Body of pancreas (tissue), 4 donors: ENCODE measurements around the gene USP35. TPM values are rescaled to one million over a fixed set of nuclear protein-coding genes. Genes with fewer than 3 reads are reported as not detected.

Experiments used
- ATAC-seq: fragments of 150-250 bp; one replicate; pipeline ENCODE4 v1.9.1; 2016
- DNase-seq, 4 donors: peaks; one replicate each; pipeline ENCODE4 v3.0.0-alpha.2; 2019
- H3K27ac ChIP-seq, 4 donors: fragments of 200-600 bp; sonication (generic); 1 replicate in 3 of 4; 2 replicates in 1 of 4; pipeline versions ENCODE4 v1.5.1 to v1.6.1; 2016 to 2019; ENCODE audit warnings: mild to moderate bottlenecking in 1 of 4, mixed read lengths in 1 of 4, moderate library complexity in 1 of 4
- H3K27me3 ChIP-seq, 2 donors: fragments of 200-600 bp; sonication (generic); one replicate each; pipeline ENCODE4 v1.6.0; 2016; ENCODE audit warnings: mild to moderate bottlenecking in 1 of 2
- H3K36me3 ChIP-seq, 2 donors: fragments of 200-600 bp; sonication (generic); replicated peaks in 1 of 2; 2 replicates each; pipeline ENCODE4 v1.5.1; 2016; ENCODE audit warnings: low read depth in 2 of 2; ENCODE audit not compliant: insufficient read depth in 1 of 2
- H3K4me1 ChIP-seq: fragments of 200-600 bp; sonication (generic); one replicate; pipeline ENCODE4 v1.6.0; 2016
- H3K4me3 ChIP-seq, 2 donors: fragments of 200-600 bp; sonication (generic); 1 replicate in 1 of 2; 2 replicates in 1 of 2; pipeline ENCODE4 v1.5.1; 2016 to 2019
- H3K9me3 ChIP-seq, 3 donors: fragments of 200-600 bp; sonication (generic); 1 replicate in 2 of 3; 2 replicates in 1 of 3; pipeline ENCODE4 v1.5.1; 2016
- CTCF ChIP-seq, 7 experiments: fragments of 450-650 bp in 4 of 7; fragments of 200-600 bp in 3 of 7; sonication (generic) in 3 of 7; IDR thresholded peaks; one replicate each; pipeline ENCODE4 v1.5.1; 2016 to 2019; ENCODE audit warnings: antibody characterized with exemption in 7 of 7
- POLR2A ChIP-seq, 3 donors: fragments of 450-650 bp; IDR thresholded peaks; one replicate each; pipeline ENCODE4 v1.6.1; 2016; ENCODE audit warnings: antibody characterized with exemption in 3 of 3, mild to moderate bottlenecking in 2 of 3
- WGBS, 2 donors: methylation state at CpG; one replicate each; pipeline ENCODE4 v1.1.5; 2017; 5-methylcytosine and 5-hydroxymethylcytosine counted together
- intact Hi-C: fragments of 100-400 bp; cut with DNase I; formaldehyde crosslinking; loops from one replicate; pipeline ENCODE4 v1.15.1; 2023
- total RNA-seq, 2 donors: library from RNA; depleted of rRNA; stranded (reverse); fragments of >200 nt; gene quantifications; one replicate each; pipeline ENCODE4 v1.1.0, GENCODE V29; 2016

Gene USP35
- total RNA-seq, 2 donors from 2014 or later = 8.6 to 11.2 TPM

GRCh38 chr11:78251083-78251775, 62.5 kb downstream of the USP35 start:
- Histone ChIP-seq H3K27me3 (no peaks in the 10 kb centered on the region), H3K4me1 (peaks cover 8% of the 10 kb centered on the region), H3K36me3 (no peaks in the 10 kb centered on the region), H3K27ac (no peak overlapping the region), H3K4me3 (no peak overlapping the region), H3K9me3 (no peaks in the 10 kb centered on the region)
- ATAC-seq (peak; percentile 38), DNase-seq (no peak)
- intact Hi-C loops = no loop called here
- no peak for TF ChIP-seq CTCF (IDR thresholded peaks at IDR 0.05)
- no peak for TF ChIP-seq POLR2A (IDR thresholded peaks at IDR 0.05)
- 5 to 12% methylated on average over 1 of the region's 1 CpG for WGBS, 2 donors

- WGBS, 2 donors = 91 to 94% methylated on average over 4 of the region's 4 CpGs
Measured at GRCh38 chr11:78253797-78254196, 65.1 kb downstream of the USP35 start.

GRCh38 chr11:78254268-78254667, 65.5 kb downstream of the USP35 start:
- intact Hi-C loops = no loop called here
- no peak for DNase-seq
- H3K36me3 ChIP-seq = no peaks in the 10 kb centered on the region
- TF ChIP-seq CTCF (IDR thresholded peaks at IDR 0.05) = no peak
- TF ChIP-seq POLR2A (IDR thresholded peaks at IDR 0.05) = no peak
- no peaks in the 10 kb centered on the region for H3K9me3 ChIP-seq
- no peaks in the 10 kb centered on the region for H3K27me3 ChIP-seq
- no peak for ATAC-seq
- H3K4me3 ChIP-seq = no peak overlapping the region
- H3K27ac ChIP-seq = no peak overlapping the region
- peaks cover 20% of the 10 kb centered on the region for H3K4me1 ChIP-seq
- 80 to 83% methylated on average over 4 of the region's 4 CpGs for WGBS, 2 donors

More at GRCh38 chr11:78253797-78254196, 65.1 kb downstream of the USP35 start:
- no peak for TF ChIP-seq POLR2A (IDR thresholded peaks at IDR 0.05)
- no peak for TF ChIP-seq CTCF (IDR thresholded peaks at IDR 0.05)
- no peaks in the 10 kb centered on the region for H3K36me3 ChIP-seq
- intact Hi-C loops = no loop called here
- H3K4me1 ChIP-seq = peaks cover 20% of the 10 kb centered on the region
- no peak for ATAC-seq
- no peak overlapping the region for H3K4me3 ChIP-seq
- DNase-seq = no peak
- H3K9me3 ChIP-seq = no peaks in the 10 kb centered on the region
- H3K27ac ChIP-seq = no peak overlapping the region
- no peaks in the 10 kb centered on the region for H3K27me3 ChIP-seq

GRCh38 chr11:78255919-78256318, 67.2 kb downstream of the USP35 start:
- ATAC-seq = no peak
- intact Hi-C loops = no loop called here
- Histone ChIP-seq H3K36me3 (no peaks in the 10 kb centered on the region), H3K4me1 (peaks cover 20% of the 10 kb centered on the region), H3K9me3 (no peaks in the 10 kb centered on the region), H3K27me3 (no peaks in the 10 kb centered on the region), H3K27ac (no peak overlapping the region), H3K4me3 (no peak overlapping the region)
- no peak for TF ChIP-seq POLR2A (IDR thresholded peaks at IDR 0.05)
- no peak for TF ChIP-seq CTCF (IDR thresholded peaks at IDR 0.05)
- DNase-seq = no peak
- WGBS, 2 donors = 85 to 91% methylated on average over 2 of the region's 2 CpGs

- H3K27me3 ChIP-seq = no peaks in the 10 kb centered on the region
- H3K27ac ChIP-seq = peak overlapping the region in 3 of 4 donors; percentile 32 to 47 (median 41)
- no peak overlapping the region for H3K4me3 ChIP-seq
- no peaks in the 10 kb centered on the region for H3K9me3 ChIP-seq
- TF ChIP-seq POLR2A (IDR thresholded peaks at IDR 0.05) (no peak), CTCF (IDR thresholded peaks at IDR 0.05) (no peak)
- WGBS, 2 donors = 7 to 15% methylated on average over 3 of the region's 3 CpGs
- ATAC-seq (peak; percentile 94), DNase-seq (peak; percentile 69 to 88 (median 77))
- no peaks in the 10 kb centered on the region for H3K36me3 ChIP-seq
- intact Hi-C loops = no loop called here
- H3K4me1 ChIP-seq = peaks cover 12% of the 10 kb centered on the region
Measured at GRCh38 chr11:78256962-78257361, 68.2 kb downstream of the USP35 start.
